Measurements from ENCODE around the gene UNC45B.
"Not testable (repeated sequence)": the region's sequence is repeated elsewhere in the genome, so short reads cannot be mapped to it uniquely, and the experiment has no call there.

- TF ChIP-seq POLR2AphosphoS5, CTCF, EP300, POLR2A (IDR thresholded peaks at IDR 0.05): not testable (repeated sequence)
Observed at GRCh38 chr17:35195062-35195461, 47.4 kb downstream of the UNC45B start.

Data from gastroesophageal sphincter (tissue), 3 donors.